ENCODE results near the gene ZC3H14.

Gene ZC3H14

GRCh38 chr14:88545256-88545655, 17.6 kb upstream of the ZC3H14 start:
- DNase-seq (ENCODE audit: low spot score), result no peak
- TF ChIP-seq, protein P1, sequence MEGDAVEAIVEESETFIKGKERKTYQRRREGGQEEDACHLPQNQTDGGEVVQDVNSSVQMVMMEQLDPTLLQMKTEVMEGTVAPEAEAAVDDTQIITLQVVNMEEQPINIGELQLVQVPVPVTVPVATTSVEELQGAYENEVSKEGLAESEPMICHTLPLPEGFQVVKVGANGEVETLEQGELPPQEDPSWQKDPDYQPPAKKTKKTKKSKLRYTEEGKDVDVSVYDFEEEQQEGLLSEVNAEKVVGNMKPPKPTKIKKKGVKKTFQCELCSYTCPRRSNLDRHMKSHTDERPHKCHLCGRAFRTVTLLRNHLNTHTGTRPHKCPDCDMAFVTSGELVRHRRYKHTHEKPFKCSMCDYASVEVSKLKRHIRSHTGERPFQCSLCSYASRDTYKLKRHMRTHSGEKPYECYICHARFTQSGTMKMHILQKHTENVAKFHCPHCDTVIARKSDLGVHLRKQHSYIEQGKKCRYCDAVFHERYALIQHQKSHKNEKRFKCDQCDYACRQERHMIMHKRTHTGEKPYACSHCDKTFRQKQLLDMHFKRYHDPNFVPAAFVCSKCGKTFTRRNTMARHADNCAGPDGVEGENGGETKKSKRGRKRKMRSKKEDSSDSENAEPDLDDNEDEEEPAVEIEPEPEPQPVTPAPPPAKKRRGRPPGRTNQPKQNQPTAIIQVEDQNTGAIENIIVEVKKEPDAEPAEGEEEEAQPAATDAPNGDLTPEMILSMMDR (IDR thresholded peaks at IDR 0.05; ENCODE audit: extremely low read depth, missing control alignments), result no peak

- TF ChIP-seq, protein P1 (IDR thresholded peaks at IDR 0.05; ENCODE audit: extremely low read depth, missing control alignments), result no peak
- no peak for DNase-seq (ENCODE audit: low spot score)
Observed at GRCh38 chr14:88546621-88547385, 16.0 kb upstream of the ZC3H14 start.

DNA sequence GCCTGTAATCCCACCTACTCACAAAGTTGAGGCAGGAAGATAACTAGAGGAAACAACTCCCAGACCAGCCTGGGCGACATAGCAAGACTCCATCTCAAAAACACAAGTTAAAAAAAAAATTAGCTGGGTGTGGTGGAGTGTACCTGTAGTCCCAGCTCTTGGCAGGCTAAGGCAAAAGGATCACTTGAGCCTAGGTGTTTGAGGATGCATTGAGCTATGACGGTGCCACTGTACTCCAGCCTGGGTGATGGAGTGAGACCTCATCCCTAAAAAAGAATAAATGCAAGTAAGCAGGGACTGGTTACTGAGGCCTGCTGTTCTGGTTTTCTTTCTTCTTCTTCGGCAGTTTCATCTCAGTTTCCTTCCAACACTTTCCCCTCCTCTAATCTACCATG, 15.5 kb upstream of the ZC3H14 start:
- TF ChIP-seq, protein P1 (IDR thresholded peaks at IDR 0.05; ENCODE audit: extremely low read depth, missing control alignments), result no peak
- DNase-seq (ENCODE audit: low spot score), result no peak

GRCh38 chr14:88550078-88550477, 12.8 kb upstream of the ZC3H14 start:
- DNase-seq (ENCODE audit: low spot score), result no peak
- TF ChIP-seq, protein P1 (IDR thresholded peaks at IDR 0.05; ENCODE audit: extremely low read depth, missing control alignments), result no peak

DNA sequence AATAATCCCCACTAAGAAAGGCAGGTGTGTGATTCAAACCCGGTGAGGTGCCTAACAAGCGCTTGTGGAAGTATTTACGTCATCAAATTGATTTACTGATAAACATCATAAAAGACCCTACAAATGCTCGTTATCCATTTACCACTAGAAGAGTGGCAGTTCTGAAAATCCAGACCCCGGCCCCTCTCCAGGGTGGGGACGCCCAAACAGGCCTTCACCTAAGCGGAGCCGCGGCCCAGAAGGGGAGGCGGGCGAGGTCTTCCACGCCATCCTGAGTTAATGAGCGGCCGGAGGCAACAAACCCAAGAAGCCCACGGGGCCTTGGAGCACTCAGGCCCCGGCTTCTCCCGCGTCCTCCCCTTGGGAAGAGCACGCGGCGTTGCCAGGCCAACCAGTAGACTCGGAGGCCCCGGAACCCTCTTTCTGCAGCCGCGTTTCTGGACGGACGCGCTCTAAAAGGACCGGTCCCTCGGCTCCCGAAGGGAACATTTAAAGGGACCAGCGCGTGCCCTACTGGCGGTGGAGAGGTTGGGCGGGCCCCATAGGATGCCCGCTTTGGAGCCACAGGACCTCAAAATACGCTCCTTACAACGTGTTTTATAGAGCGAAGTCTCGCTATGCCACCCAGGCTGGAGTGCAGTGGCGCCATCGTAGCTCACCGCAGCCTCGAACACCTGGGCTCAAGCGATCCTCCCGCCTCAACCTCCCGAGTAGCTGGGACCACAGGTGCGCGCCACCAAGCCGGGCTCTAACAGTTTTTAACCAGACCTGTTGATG, 11.6 kb upstream of the ZC3H14 start:
- TF ChIP-seq, protein P1 (IDR thresholded peaks at IDR 0.05; ENCODE audit: extremely low read depth, missing control alignments), result no peak
- no peak for DNase-seq (ENCODE audit: low spot score)

- TF ChIP-seq, protein P1 (IDR thresholded peaks at IDR 0.05; ENCODE audit: extremely low read depth, missing control alignments), result no peak
- DNase-seq (ENCODE audit: low spot score), result no peak
Observed at GRCh38 chr14:88551980-88552431, 10.8 kb upstream of the ZC3H14 start.

DNA sequence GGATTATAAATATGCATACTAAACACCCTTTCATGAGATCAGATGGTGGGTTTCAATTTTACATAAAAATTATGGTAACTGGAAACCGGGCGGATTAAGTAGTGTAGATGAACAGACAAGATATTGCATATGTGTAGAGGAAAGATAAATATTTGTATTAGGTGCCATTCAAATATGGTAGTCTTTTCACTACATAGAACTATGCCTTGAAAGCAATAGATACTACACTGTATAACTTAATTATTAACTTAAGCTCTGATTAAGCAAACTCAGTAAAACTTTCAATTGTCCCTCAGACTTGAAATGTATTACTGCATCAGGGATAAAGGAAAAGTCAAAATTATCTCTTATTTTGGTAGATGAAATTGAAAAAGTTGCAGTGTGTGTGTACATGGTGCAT, 10.0 kb upstream of the ZC3H14 start:
- TF ChIP-seq, protein P1 (IDR thresholded peaks at IDR 0.05; ENCODE audit: extremely low read depth, missing control alignments), result no peak
- no peak for DNase-seq (ENCODE audit: low spot score)

All from GM20000 (cell line).